BJ (cell line): ENCODE results near the gene ATP6V1B1. TPM values are rescaled to one million over a fixed set of nuclear protein-coding genes. Genes with fewer than 3 reads are reported as not detected.

Experiments used
- CTCF ChIA-PET: fragments of 350-600 bp; formaldehyde crosslinking; extraction: SDS; loops from one replicate; lab custom pipeline; 2021; ENCODE audit warnings: antibody characterized with exemption, inconsistent platforms; lab: Yijun Ruan, JAX
- POLR2A ChIA-PET: fragments of 300-600 bp; sonication (Branson Sonifier 250); formaldehyde crosslinking; extraction: SDS; loops from one replicate; lab custom pipeline; 2021; ENCODE audit warnings: antibody characterized with exemption; lab: Charles Lee
- DNase-seq: peaks from one replicate; pipeline ENCODE4 v3.0.0-alpha.2; 2011; ENCODE audit warnings: low read depth
- H3K27me3 ChIP-seq: 2 replicates; pipeline ENCODE4 v1.6.0; 2011; ENCODE audit warnings: low read length; ENCODE audit not compliant: control insufficient read depth, insufficient read depth
- H3K36me3 ChIP-seq: 2 replicates; pipeline ENCODE4 v1.5.1; 2011; ENCODE audit warnings: low read length; ENCODE audit not compliant: control insufficient read depth, insufficient read depth
- H3K4me3 ChIP-seq: 2 replicates; pipeline ENCODE4 v1.5.1; 2011; ENCODE audit warnings: low read depth, mild to moderate bottlenecking, control low read depth, low read length
- CTCF ChIP-seq: IDR thresholded peaks from 2 replicates; pipeline ENCODE4 v1.5.1; 2011; ENCODE audit warnings: low read depth, mild to moderate bottlenecking, control low read depth, inconsistent platforms, low read length, moderate library complexity; ENCODE audit not compliant: insufficient read depth
- polyA plus RNA-seq: library from polyadenylated mRNA; depleted of rRNA; stranded (reverse); fragments of >200 nt; gene quantifications from 2 replicates; pipeline ENCODE4 v1.2.3, GENCODE V29; 2011

ATP6V1B1 gene
- polyA plus RNA-seq, 1 experiment = 1.3 TPM

- no peak for TF ChIP-seq CTCF
- ChIA-PET POLR2A (no interaction called here), CTCF (interaction anchor here (0.6 to 1.5 kb wide), 3 partner anchors 50 to 53 kb away, joined by 3 read pairs; no protein-coding TSS in a partner anchor)
- Histone ChIP-seq H3K27me3 (peaks cover 66% of the 10 kb centered on the region), H3K4me3 (no peak overlapping the region), H3K36me3 (no peaks in the 10 kb centered on the region)
- DNase-seq = no peak
These were observed 38.3 kb upstream of the ATP6V1B1 start for GRCh38 chr2:70897203-70897976.

GRCh38 chr2:70897977-70898226, 37.8 kb upstream of the ATP6V1B1 start:
- no peak for TF ChIP-seq CTCF
- POLR2A ChIA-PET = no interaction called here
- no peaks in the 10 kb centered on the region for H3K36me3 ChIP-seq
- no peak for DNase-seq
- peaks cover 62% of the 10 kb centered on the region for H3K27me3 ChIP-seq
- CTCF ChIA-PET = interaction anchor here (1.3 to 1.5 kb wide), 2 partner anchors 49 to 51 kb away, joined by 3 read pairs; no protein-coding TSS in a partner anchor
- H3K4me3 ChIP-seq = no peak overlapping the region

- ChIA-PET CTCF (interaction anchor here (1.3 to 1.5 kb wide), 2 partner anchors 49 to 50 kb away, joined by 3 read pairs; no protein-coding TSS in a partner anchor), POLR2A (no interaction called here)
- no peak for DNase-seq
- Histone ChIP-seq H3K4me3 (no peak overlapping the region), H3K27me3 (peaks cover 58% of the 10 kb centered on the region), H3K36me3 (no peaks in the 10 kb centered on the region)
- TF ChIP-seq CTCF = no peak
These were observed 37.1 kb upstream of the ATP6V1B1 start for GRCh38 chr2:70898363-70899240.

GRCh38 chr2:70901227-70902066, 34.3 kb upstream of the ATP6V1B1 start:
- POLR2A ChIA-PET = interaction anchor here (0.5 kb wide), 1 partner anchor 155 kb away, joined by 9 read pairs; no protein-coding TSS in a partner anchor
- no peak for DNase-seq
- CTCF ChIA-PET = interaction anchor here (1.1 to 1.3 kb wide), 2 partner anchors 15 to 77 kb away, joined by 3 read pairs; partner anchors contain the start of gene ANKRD53

More at GRCh38 chr2:70901227-70902066, 34.3 kb upstream of the ATP6V1B1 start:
- no peak for TF ChIP-seq CTCF
- Histone ChIP-seq H3K27me3 (peaks cover 35% of the 10 kb centered on the region), H3K36me3 (no peaks in the 10 kb centered on the region), H3K4me3 (peak overlapping the region; percentile 53)
